Measurements from ENCODE around the gene MTHFD1L.
"Not testable (repeated sequence)": the region's sequence is repeated elsewhere in the genome, so short reads cannot be mapped to it uniquely, and the experiment has no call there.

Gene MTHFD1L

DNA sequence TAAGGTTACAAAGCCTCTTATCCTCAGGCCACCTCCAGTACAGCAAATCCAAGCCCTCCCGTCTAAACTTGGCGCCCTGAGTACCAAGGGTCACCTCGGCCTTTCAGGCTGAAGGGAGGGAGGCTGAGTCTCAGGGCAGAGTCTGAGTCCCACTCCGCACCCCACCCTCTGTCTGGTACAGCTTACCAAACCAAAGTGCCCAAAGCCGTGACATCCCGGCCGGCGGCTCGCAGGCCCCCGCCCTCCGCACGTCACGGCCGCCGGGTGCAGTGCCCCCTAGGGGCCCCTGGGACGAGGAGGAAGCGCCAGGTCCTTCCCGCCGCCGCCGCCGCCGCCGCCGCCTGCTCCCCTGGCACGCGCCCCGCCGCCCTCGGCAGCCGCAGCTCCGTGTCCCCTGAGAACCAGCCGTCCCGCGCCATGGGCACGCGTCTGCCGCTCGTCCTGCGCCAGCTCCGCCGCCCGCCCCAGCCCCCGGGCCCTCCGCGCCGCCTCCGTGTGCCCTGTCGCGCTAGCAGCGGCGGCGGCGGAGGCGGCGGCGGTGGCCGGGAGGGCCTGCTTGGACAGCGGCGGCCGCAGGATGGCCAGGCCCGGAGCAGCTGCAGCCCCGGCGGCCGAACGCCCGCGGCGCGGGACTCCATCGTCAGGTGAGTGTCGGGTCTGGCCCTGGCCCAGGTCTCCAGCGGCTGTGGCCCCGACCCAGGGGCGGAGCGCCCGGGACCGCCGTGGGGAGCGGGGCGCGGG is at the start of gene MTHFD1L:
Gene MTHFD1L, plus strand, starts transcription at position 297 of the 741 bp plus-strand sequence. Its CDS starts 121 bp downstream, at position 418.
- DNase-seq = peak; percentile 88

GRCh38 chr6:150816554-150816953 is 48.9 kb upstream of the MTHFD1L start:
- DNase-seq = not testable (repeated sequence)

DNA sequence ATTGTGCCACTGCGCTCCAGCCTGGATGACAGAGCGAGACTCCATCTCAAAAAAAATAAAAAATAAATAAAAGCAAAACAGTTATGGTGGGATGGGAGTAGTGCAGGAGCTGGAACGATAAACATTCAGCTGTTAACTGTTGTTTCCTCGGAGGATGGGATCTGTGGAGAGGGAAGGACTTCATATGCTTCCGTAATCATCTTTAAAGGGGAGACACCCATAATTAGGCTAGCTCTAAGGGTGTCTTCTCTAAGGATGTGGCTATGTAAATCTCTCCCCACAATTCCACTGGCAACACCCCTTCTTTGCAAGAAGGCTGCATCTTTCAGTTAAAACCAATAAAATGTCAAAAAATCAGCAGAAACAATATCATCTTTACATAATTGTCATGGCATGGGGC is 42.6 kb upstream of the MTHFD1L start:
- DNase-seq = no peak

DNA sequence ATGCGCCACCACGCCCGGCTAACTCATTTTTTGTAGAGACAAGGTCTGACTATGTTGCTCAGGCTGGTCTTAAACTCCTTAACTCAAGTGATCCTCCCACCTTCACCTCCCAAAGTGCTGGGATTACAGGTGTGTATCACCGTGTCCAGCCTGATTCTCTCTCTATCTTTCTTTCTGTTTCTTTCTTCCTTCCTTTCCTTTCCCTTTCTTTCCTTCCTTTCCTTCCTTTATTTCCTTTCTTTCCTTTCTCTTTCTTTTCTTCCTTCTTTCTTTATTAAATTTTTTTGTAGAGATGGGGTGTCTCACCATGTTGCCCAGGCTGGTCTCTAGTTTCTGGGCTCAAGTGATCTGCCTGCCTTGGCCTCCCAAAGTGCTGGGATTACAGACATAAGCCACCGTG is 38.7 kb upstream of the MTHFD1L start:
- no peak for DNase-seq

GRCh38 chr6:150828107-150828506 is 37.4 kb upstream of the MTHFD1L start:
- DNase-seq = not testable (repeated sequence)

- no peak for DNase-seq
These were observed 34.9 kb upstream of the MTHFD1L start for GRCh38 chr6:150830439-150831165.

DNA sequence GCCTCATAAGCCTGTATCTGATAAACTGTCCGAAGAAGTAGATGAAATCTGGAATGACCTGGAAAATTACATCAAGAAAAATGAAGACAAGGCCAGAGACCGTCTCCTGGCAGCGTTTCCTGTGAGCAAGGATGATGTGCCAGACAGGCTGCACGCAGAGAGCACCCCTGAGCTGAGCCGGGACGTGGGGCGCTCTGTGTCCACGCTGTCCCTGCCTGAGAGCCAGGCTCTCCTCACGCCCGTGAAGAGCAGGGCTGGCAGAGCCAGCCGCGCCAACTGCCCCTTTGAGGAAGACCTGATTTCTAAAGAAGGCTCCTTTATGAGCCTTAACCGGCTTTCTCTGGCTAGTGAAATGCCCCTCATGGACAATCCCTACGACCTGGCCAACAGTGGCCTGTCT is 33.9 kb upstream of the MTHFD1L start:
- DNase-seq = no peak

DNA sequence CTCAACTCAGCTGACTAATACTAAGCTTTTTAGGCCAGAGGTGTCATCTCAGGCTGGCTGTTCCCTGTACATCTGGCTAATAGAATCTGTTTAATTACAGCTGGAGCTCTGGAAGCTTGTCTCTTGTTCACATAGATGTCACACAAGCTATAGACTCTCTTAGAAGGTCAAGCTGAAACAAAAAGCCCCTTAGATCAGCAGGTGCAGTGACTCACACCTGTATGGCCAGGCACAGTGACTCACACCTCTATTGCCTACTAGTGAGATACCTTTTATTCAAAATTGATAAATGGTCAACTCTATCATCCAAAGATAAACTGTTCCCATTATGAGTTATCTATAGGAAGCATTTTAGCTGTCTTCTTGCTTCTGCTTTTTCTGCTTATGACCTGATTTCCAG is 29.9 kb upstream of the MTHFD1L start:
- no peak for DNase-seq

DNA sequence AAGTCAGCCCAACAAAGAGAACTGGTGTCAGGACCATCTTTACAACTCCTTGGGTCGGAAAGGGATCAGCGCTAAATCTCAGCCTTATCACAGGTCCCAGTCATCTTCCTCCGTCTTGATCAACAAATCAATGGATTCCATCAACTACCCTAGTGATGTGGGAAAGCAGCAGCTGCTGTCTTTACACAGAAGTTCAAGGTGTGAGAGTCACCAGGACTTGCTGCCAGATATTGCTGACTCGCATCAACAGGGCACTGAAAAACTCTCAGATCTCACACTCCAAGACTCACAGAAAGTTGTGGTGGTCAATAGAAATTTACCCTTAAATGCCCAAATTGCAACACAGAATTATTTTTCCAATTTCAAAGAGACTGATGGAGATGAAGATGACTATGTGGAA is 25.3 kb upstream of the MTHFD1L start:
- DNase-seq = no peak

DNA sequence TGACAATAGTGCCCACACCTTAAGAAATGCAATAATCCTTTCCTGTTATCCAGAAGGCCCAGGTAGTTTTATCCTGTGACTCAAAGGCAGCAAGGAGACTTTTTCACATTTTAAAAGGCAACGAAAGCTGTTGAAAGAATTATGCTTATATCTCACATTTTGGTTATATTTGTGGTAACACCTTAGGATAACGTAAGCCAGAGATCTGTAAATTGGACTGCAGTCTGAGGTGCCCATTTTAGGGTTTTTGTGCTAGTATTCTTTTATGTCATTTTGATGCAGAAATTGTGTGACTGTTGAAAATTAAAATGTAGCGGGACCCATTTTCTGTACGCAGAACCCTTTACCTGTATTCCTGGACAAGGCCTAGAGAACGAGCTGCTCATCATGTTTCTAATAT is 24.3 kb upstream of the MTHFD1L start:
- no peak for DNase-seq

GRCh38 chr6:150841697-150842096 is 23.8 kb upstream of the MTHFD1L start:
- no peak for DNase-seq

GRCh38 chr6:150844371-150844770 is 21.1 kb upstream of the MTHFD1L start:
- no peak for DNase-seq

DNA sequence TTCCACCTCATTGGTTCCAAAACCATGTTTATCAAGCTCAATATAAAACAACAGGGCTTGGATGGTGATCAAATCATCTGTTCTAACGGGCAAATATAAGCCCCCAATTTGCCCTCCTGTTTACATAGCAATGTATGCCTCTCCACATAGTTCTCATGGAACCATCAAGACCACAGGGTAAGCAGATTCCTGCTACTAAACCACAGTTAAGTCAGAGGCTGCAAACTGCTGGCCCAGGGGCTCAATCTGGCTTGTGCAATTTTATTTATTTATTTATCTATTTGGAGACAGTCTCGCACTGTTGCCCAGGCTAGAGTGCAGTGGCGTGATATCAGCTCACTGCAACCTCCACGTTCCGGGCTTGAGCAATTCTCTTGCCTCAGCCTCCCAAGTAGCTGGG is 18.9 kb upstream of the MTHFD1L start:
- DNase-seq = no peak

DNA sequence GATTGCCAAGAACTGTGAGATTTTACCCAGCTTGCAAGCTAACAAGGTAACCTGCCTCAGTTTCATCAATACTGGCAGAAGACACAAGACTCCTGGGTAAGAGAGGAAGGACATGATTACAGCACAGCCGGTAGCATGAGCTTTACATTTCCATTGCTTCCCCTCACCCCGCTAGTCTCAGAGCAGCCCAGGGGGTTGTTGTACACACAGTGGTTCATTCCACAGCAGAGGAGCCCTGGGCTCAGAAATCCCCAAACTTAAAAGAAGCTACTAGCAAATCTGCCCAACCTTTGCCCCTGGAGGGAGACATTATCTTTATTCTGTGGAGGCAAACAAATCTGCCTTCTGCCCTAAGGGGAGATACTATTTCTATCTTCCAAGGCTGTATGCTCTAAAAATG is 17.1 kb upstream of the MTHFD1L start:
- DNase-seq = no peak

GRCh38 chr6:150854392-150854791 is 11.1 kb upstream of the MTHFD1L start:
- not testable (repeated sequence) for DNase-seq

- not testable (repeated sequence) for DNase-seq
These were observed 10.3 kb upstream of the MTHFD1L start for GRCh38 chr6:150855171-150855570.

- no peak for DNase-seq
These were observed 8.2 kb upstream of the MTHFD1L start for GRCh38 chr6:150857062-150857944.

DNA sequence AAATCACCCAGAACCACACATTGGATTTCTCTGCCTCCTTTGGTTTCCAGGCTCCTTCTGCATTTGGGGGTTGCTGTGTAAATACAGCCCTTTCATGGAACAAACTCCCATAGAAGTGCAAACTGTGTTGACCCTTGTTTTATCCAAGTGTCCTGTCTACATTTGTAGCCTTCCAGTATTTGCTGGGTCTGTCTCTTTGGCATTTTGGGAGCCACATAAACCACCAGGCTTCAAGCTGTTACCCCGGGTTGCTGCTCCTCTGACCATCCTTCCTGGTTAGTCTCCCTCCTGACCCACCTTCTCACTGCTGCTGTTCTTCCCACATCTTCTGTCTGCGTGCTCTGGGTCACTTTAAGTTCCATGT is 7.6 kb upstream of the MTHFD1L start:
- no peak for DNase-seq

GRCh38 chr6:150861448-150862168 is 3.9 kb upstream of the MTHFD1L start:
- DNase-seq = not testable (repeated sequence)

DNA sequence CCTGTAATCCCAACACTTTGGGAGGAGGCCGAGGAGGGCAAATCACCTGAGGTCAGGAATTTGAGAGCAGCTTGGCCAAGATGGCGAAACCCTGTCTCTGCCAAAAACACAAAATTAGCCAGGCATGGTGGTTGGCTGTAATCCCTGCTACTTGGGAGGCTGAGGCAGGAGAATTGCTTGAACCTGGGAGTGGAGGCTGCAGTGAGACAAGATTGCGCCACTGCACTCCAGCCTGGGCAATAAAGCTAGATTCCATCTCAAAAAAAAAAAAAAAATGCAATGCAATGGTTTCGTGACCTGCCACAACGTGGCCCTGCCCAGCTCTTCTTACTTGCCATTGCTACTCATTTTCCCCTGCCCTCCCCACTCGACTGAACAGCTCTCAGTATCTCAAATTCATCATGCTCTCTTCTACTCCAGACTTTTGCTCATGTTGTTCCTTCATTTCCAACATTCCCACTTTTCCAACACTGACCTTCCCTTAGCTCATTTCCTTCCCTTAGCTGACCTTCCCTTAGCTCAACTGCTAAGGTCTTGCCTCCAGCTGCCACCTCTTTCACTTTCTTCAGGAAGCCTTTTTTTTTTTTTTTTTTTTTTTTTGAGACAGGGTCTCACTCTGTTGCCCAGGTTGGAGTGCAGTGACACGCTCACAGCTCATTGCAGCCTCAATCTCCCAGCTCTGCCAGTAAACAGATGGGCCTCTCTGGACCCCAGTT is 2.1 kb upstream of the MTHFD1L start:
- DNase-seq = no peak

- no peak for DNase-seq
These were observed 478 bp upstream of the MTHFD1L start for GRCh38 chr6:150865043-150865405.

All from activated CD8-positive, alpha-beta memory T cell treated with anti-CD3 and anti-CD28 coated beads, Interleukin-2, amount 50 U/mL, for 48 hours (primary cell).